Loucy (cell line): ENCODE data around the gene TRIM29.

Source experiments
- H2AFZ ChIP-seq: fragments of 200-600 bp; sonication (generic); 2 replicates; pipeline ENCODE4 v1.6.0; 2016; ENCODE audit warnings: antibody characterized with exemption, mild to moderate bottlenecking, low read length, moderate library complexity
- H3F3A ChIP-seq: fragments of 200-600 bp; 2 replicates; pipeline ENCODE4 v1.6.0; 2016; ENCODE audit warnings: antibody characterized with exemption, low read depth, mild to moderate bottlenecking
- H3K27me3 ChIP-seq: fragments of 200-600 bp; sonication (generic); 2 replicates; pipeline ENCODE4 v1.6.1; 2014; ENCODE audit warnings: low read length, mild to moderate bottlenecking; ENCODE audit not compliant: insufficient read depth, poor library complexity, severe bottlenecking
- H3K36me3 ChIP-seq: fragments of 200-600 bp; sonication (generic); 2 replicates; pipeline ENCODE4 v1.6.1; 2016; ENCODE audit warnings: low read length; ENCODE audit not compliant: insufficient read depth
- H3K4me1 ChIP-seq: fragments of 200-600 bp; sonication (generic); 2 replicates; pipeline ENCODE4 v1.5.1; 2014; ENCODE audit warnings: low read length, mild to moderate bottlenecking; ENCODE audit not compliant: insufficient read depth, poor library complexity, severe bottlenecking
- H3K4me2 ChIP-seq: fragments of 200-600 bp; sonication (generic); 2 replicates; pipeline ENCODE4 v1.6.0; 2014; ENCODE audit warnings: antibody characterized with exemption, low read length, low read depth, mild to moderate bottlenecking; ENCODE audit not compliant: poor library complexity, severe bottlenecking
- H3K4me3 ChIP-seq: fragments of 200-600 bp; sonication (generic); 2 replicates; pipeline ENCODE4 v1.5.1; 2014; ENCODE audit warnings: low read length, mild to moderate bottlenecking, mixed read lengths; ENCODE audit not compliant: poor library complexity, severe bottlenecking
- H3K79me2 ChIP-seq: fragments of 200-600 bp; sonication (generic); 2 replicates; pipeline ENCODE4 v1.6.1; 2014; ENCODE audit warnings: low read length; ENCODE audit not compliant: insufficient read depth
- H3K9ac ChIP-seq: fragments of 200-600 bp; sonication (generic); 2 replicates; pipeline ENCODE4 v1.6.0; 2014; ENCODE audit warnings: mild to moderate bottlenecking, low read depth, low read length, moderate library complexity; ENCODE audit not compliant: poor library complexity, severe bottlenecking
- H3K9me2 ChIP-seq: fragments of 200-600 bp; sonication (generic); replicated peaks from 2 replicates; pipeline ENCODE4 v1.6.1; 2016; ENCODE audit warnings: low read depth, low read length, mixed read lengths
- H3K9me3 ChIP-seq: fragments of 200-600 bp; sonication (generic); 2 replicates; pipeline ENCODE4 v1.6.1; 2014; ENCODE audit warnings: mild to moderate bottlenecking, antibody characterized with exemption, low read length, low read depth; ENCODE audit not compliant: insufficient read depth
- H4K20me1 ChIP-seq: fragments of 200-600 bp; sonication (generic); 2 replicates; pipeline ENCODE4 v1.6.0; 2014; ENCODE audit warnings: antibody characterized with exemption, low read length, mild to moderate bottlenecking; ENCODE audit not compliant: insufficient read depth, poor library complexity, severe bottlenecking
- EZH2phosphoT487 ChIP-seq: fragments of 200-600 bp; IDR thresholded peaks from 2 replicates; pipeline ENCODE4 v1.6.1; 2018; ENCODE audit warnings: antibody characterized with exemption, mild to moderate bottlenecking, moderate library complexity, borderline replicate concordance
- TF ChIP-seq, protein P1 (sequence below): fragments of 200-600 bp; sonication (generic); conservative IDR thresholded peaks from 2 replicates; pipeline ENCODE4 v1.5.1; 2014; ENCODE audit warnings: mild to moderate bottlenecking, antibody characterized with exemption, low read length

Gene TRIM29

DNA sequence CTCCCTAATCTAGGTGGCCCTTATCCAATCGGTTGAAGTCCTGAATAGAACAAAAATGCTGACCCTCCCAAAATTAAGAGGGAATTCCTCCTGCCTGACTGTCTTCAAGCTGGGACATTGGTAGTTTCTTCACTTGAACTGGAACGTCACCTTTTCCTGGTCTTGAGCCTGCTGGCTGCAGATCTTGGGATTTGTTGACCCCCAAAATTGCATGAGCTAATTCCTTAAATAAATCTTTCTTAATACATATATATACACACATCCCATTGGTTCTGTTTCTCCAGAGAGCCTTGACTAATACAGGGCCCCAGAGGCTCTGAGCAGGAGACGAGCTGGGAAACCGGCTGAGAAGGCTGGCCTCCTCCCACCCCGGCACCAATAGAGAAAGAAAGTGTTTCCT, 46.2 kb downstream of the TRIM29 start:
- Histone ChIP-seq H3K4me3 (no peak overlapping the region), H3K9me3 (no peaks in the 10 kb centered on the region), H3K4me1 (no peaks in the 10 kb centered on the region), H3K79me2 (no peaks in the 10 kb centered on the region), H2AFZ (no peak overlapping the region), H3K27me3 (no peaks in the 10 kb centered on the region), H3K4me2 (no peak overlapping the region), H3K9ac (no peak overlapping the region), H3F3A (no peaks in the 10 kb centered on the region), H3K9me2 (no peaks in the 10 kb centered on the region), H4K20me1 (no peaks in the 10 kb centered on the region), H3K36me3 (no peaks in the 10 kb centered on the region)
- no peak for TF ChIP-seq EZH2phosphoT487
- TF ChIP-seq, protein P1, sequence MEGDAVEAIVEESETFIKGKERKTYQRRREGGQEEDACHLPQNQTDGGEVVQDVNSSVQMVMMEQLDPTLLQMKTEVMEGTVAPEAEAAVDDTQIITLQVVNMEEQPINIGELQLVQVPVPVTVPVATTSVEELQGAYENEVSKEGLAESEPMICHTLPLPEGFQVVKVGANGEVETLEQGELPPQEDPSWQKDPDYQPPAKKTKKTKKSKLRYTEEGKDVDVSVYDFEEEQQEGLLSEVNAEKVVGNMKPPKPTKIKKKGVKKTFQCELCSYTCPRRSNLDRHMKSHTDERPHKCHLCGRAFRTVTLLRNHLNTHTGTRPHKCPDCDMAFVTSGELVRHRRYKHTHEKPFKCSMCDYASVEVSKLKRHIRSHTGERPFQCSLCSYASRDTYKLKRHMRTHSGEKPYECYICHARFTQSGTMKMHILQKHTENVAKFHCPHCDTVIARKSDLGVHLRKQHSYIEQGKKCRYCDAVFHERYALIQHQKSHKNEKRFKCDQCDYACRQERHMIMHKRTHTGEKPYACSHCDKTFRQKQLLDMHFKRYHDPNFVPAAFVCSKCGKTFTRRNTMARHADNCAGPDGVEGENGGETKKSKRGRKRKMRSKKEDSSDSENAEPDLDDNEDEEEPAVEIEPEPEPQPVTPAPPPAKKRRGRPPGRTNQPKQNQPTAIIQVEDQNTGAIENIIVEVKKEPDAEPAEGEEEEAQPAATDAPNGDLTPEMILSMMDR: no peak

DNA sequence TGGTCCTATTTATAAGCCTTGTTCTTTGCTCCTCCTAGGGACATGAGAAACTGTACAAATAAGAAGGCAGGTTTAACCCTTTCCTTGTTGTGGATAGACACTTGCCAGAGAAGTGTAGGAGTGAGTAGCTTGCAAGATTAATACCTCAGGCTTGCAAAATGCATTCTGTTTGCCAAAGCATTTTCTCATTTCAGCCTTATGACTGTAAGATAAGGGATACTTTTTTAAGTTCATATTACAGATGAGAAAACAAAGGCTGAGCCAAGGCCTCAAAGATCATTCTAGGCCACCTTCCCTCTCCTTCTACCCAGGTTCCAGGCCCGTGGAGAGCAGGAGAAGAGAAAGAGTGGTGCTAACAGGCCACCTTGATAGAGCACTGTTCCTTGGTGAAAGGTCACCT, 46.8 kb downstream of the TRIM29 start:
- H3K36me3 ChIP-seq: no peaks in the 10 kb centered on the region
- no peaks in the 10 kb centered on the region for H3K4me1 ChIP-seq
- no peaks in the 10 kb centered on the region for H4K20me1 ChIP-seq
- no peaks in the 10 kb centered on the region for H3K9me2 ChIP-seq
- no peaks in the 10 kb centered on the region for H3F3A ChIP-seq
- no peaks in the 10 kb centered on the region for H3K79me2 ChIP-seq
- no peak overlapping the region for H3K9ac ChIP-seq
- no peaks in the 10 kb centered on the region for H3K27me3 ChIP-seq
- H3K9me3 ChIP-seq: no peaks in the 10 kb centered on the region
- no peak overlapping the region for H3K4me3 ChIP-seq
- no peak overlapping the region for H2AFZ ChIP-seq
- H3K4me2 ChIP-seq: no peak overlapping the region
- no peak for TF ChIP-seq EZH2phosphoT487
- TF ChIP-seq, protein P1: no peak

DNA sequence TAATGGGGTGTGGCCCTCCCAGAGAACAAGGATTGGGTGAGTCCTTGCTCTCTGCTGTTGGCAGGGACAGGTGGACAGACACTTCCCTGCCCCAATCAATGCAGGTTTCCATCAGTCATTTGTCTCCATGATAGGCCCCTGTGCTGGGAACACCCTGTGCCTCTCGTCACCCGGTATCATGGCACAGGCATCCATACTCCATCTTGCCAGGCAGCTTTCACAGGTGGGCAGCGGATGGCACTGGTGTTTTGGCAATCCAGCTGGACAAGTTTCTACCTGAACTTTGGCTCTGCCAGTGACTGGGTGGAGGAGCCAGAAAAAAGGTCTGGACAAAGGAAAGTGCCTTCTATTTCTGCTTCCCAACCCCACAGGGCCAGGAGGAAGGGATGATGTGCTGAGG, 47.5 kb downstream of the TRIM29 start:
- no peaks in the 10 kb centered on the region for H4K20me1 ChIP-seq
- H3F3A ChIP-seq: no peaks in the 10 kb centered on the region
- TF ChIP-seq EZH2phosphoT487: no peak
- TF ChIP-seq, protein P1: no peak
- H3K4me1 ChIP-seq: no peaks in the 10 kb centered on the region
- H3K79me2 ChIP-seq: no peaks in the 10 kb centered on the region
- no peaks in the 10 kb centered on the region for H3K9me2 ChIP-seq
- no peaks in the 10 kb centered on the region for H3K27me3 ChIP-seq
- H3K4me2 ChIP-seq: no peak overlapping the region
- no peaks in the 10 kb centered on the region for H3K36me3 ChIP-seq
- H3K9me3 ChIP-seq: no peaks in the 10 kb centered on the region
- no peak overlapping the region for H3K9ac ChIP-seq
- no peak overlapping the region for H3K4me3 ChIP-seq
- H2AFZ ChIP-seq: no peak overlapping the region
